B cell (primary cell): ENCODE results near the gene TMPO. TPM values are rescaled to one million over a fixed set of nuclear protein-coding genes. Genes with fewer than 3 reads are reported as not detected.

Source experiments
- ATAC-seq: fragments of 200-7000 bp; cut with Tn5 transposase; one replicate; pipeline ENCODE4 v1.10.0; 2021; ENCODE audit warnings: low read depth, mild to moderate bottlenecking, moderate number of reproducible peaks, moderate library complexity
- CTCF ChIA-PET: fragments of 350-600 bp; sonication (Branson Sonifier 250); formaldehyde crosslinking; loops from one replicate; lab custom pipeline; 2021; ENCODE audit warnings: antibody characterized with exemption, inconsistent platforms; lab: Charles Lee
- POLR2A ChIA-PET: fragments of 350-600 bp; sonication (Branson Sonifier 250); formaldehyde crosslinking; loops from one replicate; lab custom pipeline; 2021; ENCODE audit warnings: antibody characterized with exemption; lab: Charles Lee
- DNase-seq: peaks from one replicate; pipeline ENCODE4 v3.0.0; 2013
- H2AFZ ChIP-seq: 2 replicates; pipeline ENCODE4 v1.6.1; 2012; ENCODE audit warnings: mild to moderate bottlenecking, low read depth, low read length; ENCODE audit not compliant: insufficient read depth, poor library complexity, severe bottlenecking
- H3K27ac ChIP-seq, 2 donors: 1 replicate in 1 of 2; 2 replicates in 1 of 2; pipeline ENCODE4 v1.5.1; 2012 to 2013; ENCODE audit warnings: low read length in 2 of 2, mild to moderate bottlenecking in 2 of 2, moderate library complexity in 1 of 2
- H3K27me3 ChIP-seq, 4 experiments: fragments of 200-600 bp in 1 of 4; sonication (generic) in 1 of 4; replicated peaks in 1 of 4; 1 replicate in 2 of 4; 2 replicates in 2 of 4; pipeline versions ENCODE4 v1.6.1 to v1.7.0; 2013 to 2016; ENCODE audit warnings: low read length in 3 of 4, mild to moderate bottlenecking in 2 of 4, mixed read lengths in 1 of 4, moderate library complexity in 1 of 4; ENCODE audit not compliant: insufficient read depth in 4 of 4, control insufficient read depth in 3 of 4; ENCODE audit errors: control extremely low read depth in 1 of 4
- H3K36me3 ChIP-seq, 2 experiments: replicated peaks in 1 of 2; 1 replicate in 1 of 2; 2 replicates in 1 of 2; pipeline versions ENCODE4 v1.6.1 to v1.7.1; 2013; ENCODE audit warnings: low read length in 1 of 2; ENCODE audit not compliant: insufficient read depth in 2 of 2, control insufficient read depth in 1 of 2; ENCODE audit errors: control extremely low read depth in 1 of 2, extremely low read depth in 1 of 2
- H3K4me1 ChIP-seq, 2 donors: fragments of 200-600 bp in 1 of 2; sonication (generic) in 1 of 2; 1 replicate in 1 of 2; 2 replicates in 1 of 2; pipeline versions ENCODE4 v1.5.1 to v1.6.1; 2013 to 2017; ENCODE audit warnings: low read length in 2 of 2; ENCODE audit not compliant: control insufficient read depth in 2 of 2, insufficient read depth in 2 of 2
- H3K4me2 ChIP-seq: replicated peaks from 2 replicates; pipeline ENCODE3; 2012; ENCODE audit warnings: mild to moderate bottlenecking, low read depth, low read length; ENCODE audit not compliant: poor library complexity, severe bottlenecking
- H3K4me3 ChIP-seq, 5 experiments: fragments of 200-600 bp in 1 of 5; sonication (generic) in 1 of 5; 1 replicate in 3 of 5; 2 replicates in 2 of 5; pipeline versions ENCODE4 v1.5.1 to v1.7.0; 2011 to 2016; ENCODE audit warnings: low read length in 4 of 5, mild to moderate bottlenecking in 4 of 5, low read depth in 2 of 5, control low read depth in 1 of 5, moderate library complexity in 1 of 5; ENCODE audit not compliant: insufficient read depth in 1 of 5; ENCODE audit errors: control extremely low read depth in 1 of 5, extremely low read depth in 1 of 5
- H3K79me2 ChIP-seq: fragments of 200-600 bp; sonication (generic); one replicate; pipeline ENCODE4 v1.6.0; 2016; ENCODE audit warnings: low read length; ENCODE audit not compliant: control insufficient read depth, insufficient read depth
- H3K9ac ChIP-seq: fragments of 200-600 bp; sonication (generic); 2 replicates; pipeline ENCODE4 v1.6.1; 2017; ENCODE audit warnings: mild to moderate bottlenecking, low read length, moderate library complexity
- H3K9me3 ChIP-seq, 3 donors: one replicate each; pipeline versions ENCODE4 v1.6.1 to v1.7.1; 2013; ENCODE audit warnings: low read length in 2 of 3; ENCODE audit not compliant: control insufficient read depth in 2 of 3, insufficient read depth in 1 of 3; ENCODE audit errors: control extremely low read depth in 1 of 3
- H4K20me1 ChIP-seq: 2 replicates; pipeline ENCODE4 v1.6.0; 2012; ENCODE audit warnings: mild to moderate bottlenecking, low read length; ENCODE audit not compliant: insufficient read depth, control insufficient read depth, poor library complexity, severe bottlenecking
- H3K27ac Mint-ChIP-seq: one replicate; pipeline ENCODE4 v1.8.0; 2021; ENCODE audit warnings: mixed read lengths
- H3K27me3 Mint-ChIP-seq: one replicate; pipeline ENCODE4 v1.8.0; 2021; ENCODE audit warnings: mixed read lengths
- H3K4me1 Mint-ChIP-seq: one replicate; pipeline ENCODE4 v1.8.0; 2021; ENCODE audit warnings: mixed read lengths
- H3K4me3 Mint-ChIP-seq: one replicate; pipeline ENCODE4 v1.8.0; 2021; ENCODE audit warnings: mixed read lengths
- H3K9me3 Mint-ChIP-seq: one replicate; pipeline ENCODE4 v1.8.0; 2022; ENCODE audit warnings: mixed read lengths; ENCODE audit not compliant: insufficient read depth
- CTCF ChIP-seq: fragments of 200-600 bp; IDR thresholded peaks from one replicate; pipeline ENCODE4 v1.8.0; 2022; ENCODE audit warnings: antibody characterized with exemption, mild to moderate bottlenecking
- EZH2 ChIP-seq: IDR thresholded peaks from 2 replicates; pipeline ENCODE4 v1.6.1; 2012; ENCODE audit warnings: borderline replicate concordance, low read depth, mild to moderate bottlenecking, moderate library complexity, low read length; ENCODE audit not compliant: insufficient read depth, poor library complexity, severe bottlenecking
- WGBS: methylation state at CpG from one replicate; pipeline ENCODE4 v1.1.5; 2013; ENCODE audit warnings: missing lambda C conversion rate; ENCODE audit not compliant: insufficient coverage; 5-methylcytosine and 5-hydroxymethylcytosine counted together
- intact Hi-C: fragments of 100-400 bp; cut with micrococcal nuclease; formaldehyde crosslinking; loops from one replicate; pipeline ENCODE4 v1.10.0; 2022
- polyA plus RNA-seq: library from polyadenylated mRNA; depleted of rRNA; stranded (reverse); fragments of >200 nt; gene quantifications from 2 replicates; pipeline ENCODE4 v1.2.3, GENCODE V29; 2012
- total RNA-seq, 2 donors: library from RNA; stranded (reverse); fragments of 120-200 nt in 1 of 2; gene quantifications; 1 replicate in 1 of 2; 2 replicates in 1 of 2; pipeline versions ENCODE4 v1.2.3 to v1.2.4, GENCODE V29; 2013 to 2022

Gene TMPO
- total and polyA plus RNA-seq, 2 donors (not counting 1 experiment from before 2014, with no cell fraction given): 41.8 to 187 TPM

- Histone ChIP-seq H2AFZ (peak overlapping the region; percentile 93), H4K20me1 (peaks cover 29% of the 10 kb centered on the region), H3K4me3 (peak overlapping the region; percentile 72 to 100 (median 91)), H3K4me2 (peak overlapping the region; percentile 78), H3K27me3 (no peaks in the 10 kb centered on the region), H3K27ac (peak overlapping the region; percentile 78 to 96), H3K36me3 (peaks cover 0 to 6% of the 10 kb centered on the region in 2 experiments), H3K4me1 (peaks cover 35 to 41% of the 10 kb centered on the region in 2 donors), H3K9me3 (no peaks in the 10 kb centered on the region), H3K79me2 (peaks cover 43% of the 10 kb centered on the region), H3K9ac (peak overlapping the region; percentile 74)
- POLR2A ChIA-PET: interaction anchor here (0.8 to 4.2 kb wide), 5 partner anchors 10 to 129 kb away, joined by 3 to 36 read pairs (median 12); partner anchors contain the start of gene IKBIP
- Mint-ChIP-seq H3K9me3 (no peaks in the 10 kb centered on the region), H3K27ac (peak overlapping the region; percentile 96), H3K4me1 (peaks cover 43% of the 10 kb centered on the region), H3K4me3 (peak overlapping the region; percentile 99), H3K27me3 (no peaks in the 10 kb centered on the region)
- CTCF ChIA-PET: interaction anchor here (1.7 to 11.9 kb wide), 3 partner anchors 10 to 24 kb away, joined by 5 to 195 read pairs (median 42); no protein-coding TSS in a partner anchor
- DNase-seq (no peak), ATAC-seq (no peak)
- TF ChIP-seq EZH2 (no peak), CTCF (no peak)
- 3% methylated on average over 8 of the region's 11 CpGs for WGBS
- intact Hi-C loops: loop anchor here (1.0 to 10.0 kb wide), 4 partner anchors 12 to 1940 kb away; partner anchors contain the start of genes DEPDC4, SCYL2 and SLC25A3
These were observed 456 bp upstream of the TMPO start for GRCh38 chr12:98514982-98515286.
